Activated T-helper 1 cell treated with anti-CD3 and anti-CD28 coated beads, Interleukin-2, amount 50 U/mL, for 16 hours (primary cell): ENCODE measurements around the gene TLL1.

ENCODE experiments used
- DNase-seq, 2 donors: peaks; one replicate each; pipeline ENCODE4 v3.0.0-alpha.2; 2020; ENCODE audit warnings: low read depth in 1 of 2, low spot score in 1 of 2

The TLL1 gene

DNA sequence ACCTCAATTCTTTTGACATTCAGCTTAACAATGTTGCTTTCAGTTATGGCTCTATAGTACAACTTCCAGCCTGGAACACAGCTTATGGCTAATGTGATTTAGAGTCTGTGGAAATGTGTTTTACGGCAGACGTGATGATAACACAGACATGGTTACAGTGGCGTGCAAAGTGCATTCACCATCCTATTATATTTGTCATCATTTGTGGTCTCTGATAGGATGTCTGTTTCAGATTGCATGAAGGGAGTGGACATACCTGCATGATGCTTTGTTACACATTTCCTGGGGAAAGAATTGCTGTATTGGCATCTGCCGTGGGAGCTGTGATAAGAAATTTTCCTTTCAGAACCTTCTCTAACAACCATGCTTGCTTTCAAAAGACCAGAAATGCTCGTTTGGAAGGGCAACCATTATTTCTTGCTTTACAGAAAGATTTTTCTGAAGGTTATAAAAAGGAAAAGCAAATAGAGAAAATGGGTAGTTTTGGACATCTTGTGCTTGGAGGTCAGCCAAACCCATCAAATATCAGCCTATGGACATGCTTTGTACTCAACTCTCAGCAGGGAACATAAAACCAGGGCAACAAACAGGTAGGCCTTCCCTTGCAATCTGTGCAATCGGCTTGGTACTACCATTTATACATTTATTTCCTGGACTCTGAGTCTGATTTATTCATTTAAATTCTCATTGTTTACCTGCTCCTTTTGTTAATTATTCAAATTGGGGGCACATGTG, 273.9 kb downstream of the TLL1 start:
- DNase-seq = no peak
